HG03439 (cell line): ENCODE data around the gene ASRGL1.
"Not testable (repeated sequence)": the region's sequence is repeated elsewhere in the genome, so short reads cannot be mapped to it uniquely, and the experiment has no call there.

Experiments
- ATAC-seq: cut with Tn5 transposase; IDR thresholded peaks from one replicate; pipeline ENCODE4 v1.9.1; 2021; ENCODE audit warnings: mild to moderate bottlenecking, moderate library complexity; ENCODE audit not compliant: unreplicated experiment

Gene ASRGL1

GRCh38 chr11:62352355-62353336 lies 15.4 kb downstream of the ASRGL1 start:
- no peak for ATAC-seq

- ATAC-seq, result no peak
These were observed 16.6 kb downstream of the ASRGL1 start for GRCh38 chr11:62353841-62354240.

GRCh38 chr11:62358273-62358672 lies 21.0 kb downstream of the ASRGL1 start:
- no peak for ATAC-seq

GRCh38 chr11:62359475-62359874 lies 22.2 kb downstream of the ASRGL1 start:
- no peak for ATAC-seq

- ATAC-seq, result no peak
These were observed 23.4 kb downstream of the ASRGL1 start for GRCh38 chr11:62360685-62361084.

GRCh38 chr11:62368861-62369477 lies 31.7 kb downstream of the ASRGL1 start:
- ATAC-seq, result not testable (repeated sequence)

GRCh38 chr11:62370743-62371440 lies 33.6 kb downstream of the ASRGL1 start:
- no peak for ATAC-seq

- no peak for ATAC-seq
These were observed 35.6 kb downstream of the ASRGL1 start for GRCh38 chr11:62372871-62373270.

- no peak for ATAC-seq
These were observed 36.3 kb downstream of the ASRGL1 start for GRCh38 chr11:62373464-62374119.

- ATAC-seq, result no peak
These were observed 37.6 kb downstream of the ASRGL1 start for GRCh38 chr11:62374801-62375200.

GRCh38 chr11:62378459-62379063 lies 41.3 kb downstream of the ASRGL1 start:
- ATAC-seq, result not testable (repeated sequence)

GRCh38 chr11:62379586-62379985 lies 42.3 kb downstream of the ASRGL1 start:
- ATAC-seq, result not testable (repeated sequence)

GRCh38 chr11:62380821-62381245 lies 43.6 kb downstream of the ASRGL1 start:
- ATAC-seq, result not testable (repeated sequence)

GRCh38 chr11:62383822-62384221 lies 46.6 kb downstream of the ASRGL1 start:
- no peak for ATAC-seq

- ATAC-seq, result not testable (repeated sequence)
These were observed 48.8 kb downstream of the ASRGL1 start for GRCh38 chr11:62386083-62386482.

- no peak for ATAC-seq
These were observed 50.1 kb downstream of the ASRGL1 start for GRCh38 chr11:62387381-62387780.

GRCh38 chr11:62388999-62389398 lies 51.8 kb downstream of the ASRGL1 start:
- ATAC-seq, result no peak

- no peak for ATAC-seq
These were observed 53.0 kb downstream of the ASRGL1 start for GRCh38 chr11:62390237-62390636.

GRCh38 chr11:62390722-62391121 lies 53.5 kb downstream of the ASRGL1 start:
- ATAC-seq, result no peak

- ATAC-seq, result no peak
These were observed 54.6 kb downstream of the ASRGL1 start for GRCh38 chr11:62391642-62392425.
